Measurements from ENCODE around the gene S100B. TPM values are rescaled to one million over a fixed set of nuclear protein-coding genes. Genes with fewer than 3 reads are reported as not detected.

Gene S100B
- total RNA-seq, 1 donor from 2014 or later, result not detected

- Mint-ChIP-seq H3K27ac (no peak overlapping the region), H3K4me3 (peak overlapping the region; percentile 7), H3K9me3 (no peaks in the 10 kb centered on the region), H3K4me1 (peaks cover 44% of the 10 kb centered on the region), H3K36me3 (ENCODE audit: low read depth) (peaks cover 43% of the 10 kb centered on the region), H3K27me3 (no peaks in the 10 kb centered on the region)
- ChIA-PET POLR2A (no interaction called here), CTCF (no interaction called here)
- intact Hi-C loops (cut with micrococcal nuclease), result no loop called here
- ATAC-seq (ENCODE audit: low read depth) (no peak), DNase-seq (no peak)
- TF ChIP-seq CTCF (IDR thresholded peaks at IDR 0.05), result no peak
Observed at GRCh38 chr21:46637952-46638746, 33.3 kb upstream of the S100B start.

GRCh38 chr21:46636550-46637285 lies 31.8 kb upstream of the S100B start:
- H3K4me1 Mint-ChIP-seq, result peaks cover 44% of the 10 kb centered on the region
- no peak for TF ChIP-seq CTCF (IDR thresholded peaks at IDR 0.05)
- H3K4me3 Mint-ChIP-seq, result peak overlapping the region; percentile 92
- no peak for ATAC-seq (ENCODE audit: low read depth)
- H3K27ac Mint-ChIP-seq, result peak overlapping the region; percentile 90
- H3K36me3 Mint-ChIP-seq (ENCODE audit: low read depth), result peaks cover 38% of the 10 kb centered on the region
- intact Hi-C loops (cut with micrococcal nuclease), result loop anchor here (1.0 kb wide), 1 partner anchor 178 kb away; the partner anchor contains the start of gene DIP2A
- DNase-seq, result no peak
- no peaks in the 10 kb centered on the region for H3K9me3 Mint-ChIP-seq
- CTCF ChIA-PET, result interaction anchor here (1.2 kb wide), 1 partner anchor 493 kb away, joined by 6 read pairs; no protein-coding TSS in a partner anchor
- H3K27me3 Mint-ChIP-seq, result no peaks in the 10 kb centered on the region
- POLR2A ChIA-PET, result interaction anchor here (1.0 to 1.7 kb wide), 7 partner anchors 30 to 451 kb away, joined by 3 to 6 read pairs (median 5); partner anchors contain the start of gene DIP2A

- intact Hi-C loops (cut with micrococcal nuclease), result loop anchor here (1.0 kb wide), 1 partner anchor 178 kb away; the partner anchor contains the start of gene DIP2A
- H3K36me3 Mint-ChIP-seq (ENCODE audit: low read depth), result peaks cover 33% of the 10 kb centered on the region
- H3K27ac Mint-ChIP-seq, result peak overlapping the region; percentile 90
- no peak for ATAC-seq (ENCODE audit: low read depth)
- no peak for DNase-seq
- H3K9me3 Mint-ChIP-seq, result no peaks in the 10 kb centered on the region
- H3K27me3 Mint-ChIP-seq, result peaks cover 5% of the 10 kb centered on the region
- CTCF ChIA-PET, result interaction anchor here (1.2 kb wide), 1 partner anchor 493 kb away, joined by 6 read pairs; no protein-coding TSS in a partner anchor
- no peak for TF ChIP-seq CTCF (IDR thresholded peaks at IDR 0.05)
- peaks cover 44% of the 10 kb centered on the region for H3K4me1 Mint-ChIP-seq
- H3K4me3 Mint-ChIP-seq, result peak overlapping the region; percentile 92
- POLR2A ChIA-PET, result interaction anchor here (1.0 to 1.7 kb wide), 7 partner anchors 29 to 450 kb away, joined by 3 to 6 read pairs (median 5); partner anchors contain the start of gene DIP2A
Observed at GRCh38 chr21:46636181-46636512, 31.3 kb upstream of the S100B start.

GRCh38 chr21:46635324-46636180 lies 30.7 kb upstream of the S100B start, which contains the start of gene PRMT2:
PRMT2 (plus strand) TSS chr21:46635674; CDS start chr21:46636952, 1,278 bp downstream.
- Mint-ChIP-seq H3K36me3 (ENCODE audit: low read depth) (peaks cover 27% of the 10 kb centered on the region), H3K27me3 (peaks cover 11% of the 10 kb centered on the region), H3K4me3 (peak within 1 kb of the TSS; percentile 92), H3K4me1 (peaks cover 44% of the 10 kb centered on the region), H3K9me3 (no peaks in the 10 kb centered on the region), H3K27ac (peak within 1 kb of the TSS; percentile 90)
- TF ChIP-seq CTCF (IDR thresholded peaks at IDR 0.05), result no peak
- intact Hi-C loops (cut with micrococcal nuclease), result loop anchor here (1.0 kb wide), 2 partner anchors 177 to 349 kb away; partner anchors contain the start of genes DIP2A and YBEY
- ATAC-seq (ENCODE audit: low read depth) (peak; percentile 92), DNase-seq (peak; percentile 99)
- ChIA-PET POLR2A (interaction anchor here (0.5 to 1.7 kb wide), 11 partner anchors 27 to 450 kb away, joined by 3 to 10 read pairs (median 5); partner anchors contain the start of gene DIP2A), CTCF (interaction anchor here (1.2 kb wide), 1 partner anchor 492 kb away, joined by 6 read pairs; no protein-coding TSS in a partner anchor)
